GM20431 (cell line): ENCODE data around the gene INPPL1.

Source experiments
- in situ Hi-C: fragments of 300-500 bp; cut with MseI, MboI; formaldehyde crosslinking; loops from one replicate; pipeline ENCODE4 v1.15.0; 2020; ENCODE audit warnings: low sequenced_read_pairs; ENCODE audit not compliant: unreplicated experiment

INPPL1 gene

DNA sequence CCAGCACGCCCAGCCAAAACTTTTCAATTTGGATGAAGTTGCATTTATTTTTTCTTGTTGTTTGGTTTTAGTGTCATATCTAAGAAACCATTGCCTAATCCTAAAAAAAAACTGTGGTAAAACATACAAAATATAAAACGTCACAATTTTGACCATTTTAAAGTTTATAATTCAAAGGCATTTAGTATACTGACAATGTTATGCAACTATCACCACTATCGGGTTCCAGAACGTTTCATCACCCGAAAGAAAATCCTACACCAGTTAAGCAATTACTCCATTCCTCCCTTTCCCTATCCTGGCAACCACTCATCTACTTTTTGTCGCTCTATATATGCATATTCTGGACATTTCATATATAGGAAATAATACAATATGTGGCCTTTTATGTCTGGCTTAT lies 49.9 kb downstream of the INPPL1 start:
- in situ Hi-C loops, result no loop called here

DNA sequence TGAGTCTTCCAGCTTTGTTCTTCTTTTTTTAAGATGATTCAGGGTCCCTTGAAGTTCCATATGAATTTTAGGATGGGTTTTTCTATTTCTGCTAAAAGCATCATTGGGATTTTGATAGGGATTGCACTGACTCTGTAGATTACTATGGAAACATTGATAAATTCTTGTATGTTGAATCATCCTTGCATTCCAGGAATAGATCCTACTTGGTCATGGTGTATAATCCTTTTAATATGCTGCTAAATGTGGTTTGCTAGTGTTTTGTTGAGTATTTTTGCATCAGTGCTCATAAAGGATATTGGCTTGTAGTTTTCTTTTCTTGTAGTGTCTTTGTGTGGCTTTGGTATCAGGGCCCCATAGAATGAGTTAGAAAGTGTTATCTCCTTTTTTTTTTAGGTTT lies 54.3 kb downstream of the INPPL1 start:
- in situ Hi-C loops, result loop anchor here (25.0 kb wide), 1 partner anchor 133 kb away; no protein-coding TSS in a partner anchor

DNA sequence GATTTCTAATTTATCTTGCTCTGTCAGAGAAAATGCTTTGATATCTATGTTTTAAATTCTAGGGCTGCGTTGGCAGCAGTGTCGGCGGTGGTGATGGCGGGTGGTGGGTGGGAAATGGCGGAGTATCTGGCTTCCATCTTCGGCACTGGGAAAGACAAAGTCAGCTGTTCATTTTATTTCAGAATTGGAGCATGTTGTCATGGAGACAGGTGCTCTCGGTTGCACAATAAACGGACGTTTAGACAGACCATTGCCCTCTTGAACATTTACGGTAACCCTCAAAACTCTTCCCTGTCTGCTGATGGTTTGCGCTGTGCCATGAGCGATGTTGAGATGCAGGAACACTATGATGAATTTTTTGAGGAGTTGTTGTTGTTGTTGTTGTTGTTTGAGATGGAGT lies 55.5 kb downstream of the INPPL1 start:
- in situ Hi-C loops, result loop anchor here (25.0 kb wide), 1 partner anchor 132 kb away; no protein-coding TSS in a partner anchor

DNA sequence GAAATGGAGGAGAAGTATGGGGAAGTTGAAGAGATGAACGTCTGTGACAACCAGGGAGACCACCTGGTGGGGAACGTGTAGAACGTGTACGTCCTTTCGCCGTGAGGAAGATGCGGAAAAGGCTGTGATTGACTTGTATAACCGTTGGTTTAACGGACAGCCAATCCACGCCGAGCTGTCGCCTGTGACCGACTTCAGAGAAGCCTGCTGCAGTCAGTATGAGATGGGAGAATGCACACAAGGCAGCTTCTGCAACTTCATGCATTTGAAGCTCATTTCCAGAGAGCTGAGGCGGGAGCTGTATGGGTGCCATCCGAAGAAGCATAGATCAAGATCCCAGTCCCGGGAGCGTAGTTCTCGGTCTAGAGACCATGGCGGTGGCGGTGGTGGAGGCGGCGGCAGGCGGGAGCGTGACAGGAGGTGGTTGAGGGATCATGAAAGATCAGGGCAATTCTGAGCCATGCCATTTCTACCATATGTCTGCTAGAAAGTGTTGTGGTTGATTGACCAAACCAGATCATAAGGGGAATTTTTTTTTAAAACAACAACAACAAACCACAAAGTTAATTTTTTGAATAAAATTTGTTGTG lies 56.3 kb downstream of the INPPL1 start:
- in situ Hi-C loops, result loop anchor here (25.0 kb wide), 1 partner anchor 131 kb away; no protein-coding TSS in a partner anchor

DNA sequence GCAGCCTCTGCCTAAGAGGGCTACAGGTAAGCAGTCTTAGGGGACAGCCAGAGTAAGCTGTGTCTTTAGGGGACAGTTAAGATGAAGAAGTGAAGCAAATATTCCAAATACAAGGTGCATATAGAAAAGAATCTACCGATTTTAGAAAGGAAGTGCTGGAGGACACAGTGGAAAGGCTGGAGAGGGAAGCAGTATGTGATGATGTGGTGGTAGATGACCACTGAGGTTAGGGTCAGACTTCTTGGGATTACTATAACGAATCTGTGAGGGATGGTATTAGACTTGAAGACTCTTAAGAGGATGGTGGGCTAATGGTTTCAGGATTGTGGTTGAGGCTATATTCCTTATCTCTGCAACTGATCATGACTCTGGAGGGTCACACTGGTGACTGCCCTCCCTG lies 59.4 kb downstream of the INPPL1 start:
- in situ Hi-C loops, result loop anchor here (25.0 kb wide), 1 partner anchor 128 kb away; no protein-coding TSS in a partner anchor

DNA sequence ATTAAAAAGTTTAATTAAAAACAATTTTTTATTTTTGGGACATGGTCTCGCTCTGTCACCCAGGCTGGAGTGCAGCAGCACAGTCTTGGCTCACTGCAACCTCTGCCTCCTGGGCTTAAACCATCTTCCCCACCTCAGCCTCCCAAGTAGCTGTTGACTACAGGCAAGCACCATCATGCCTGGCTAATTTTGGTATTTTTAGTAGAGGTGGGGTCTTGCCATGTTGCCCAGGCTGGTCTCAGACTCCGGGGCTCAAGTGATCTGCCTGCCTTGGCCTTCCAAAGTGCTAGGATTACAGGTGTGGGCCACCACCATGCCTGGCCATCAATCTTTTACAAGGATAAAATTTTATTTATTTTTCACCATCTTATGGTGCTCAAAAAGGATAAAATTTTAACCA lies 62.7 kb downstream of the INPPL1 start:
- in situ Hi-C loops, result loop anchor here (25.0 kb wide), 1 partner anchor 125 kb away; no protein-coding TSS in a partner anchor
